ENCODE results near the gene PTPRCAP.
A peak's percentile ranks its signal among the peaks of the same experiment; 100 is the strongest.

PTPRCAP gene

DNA sequence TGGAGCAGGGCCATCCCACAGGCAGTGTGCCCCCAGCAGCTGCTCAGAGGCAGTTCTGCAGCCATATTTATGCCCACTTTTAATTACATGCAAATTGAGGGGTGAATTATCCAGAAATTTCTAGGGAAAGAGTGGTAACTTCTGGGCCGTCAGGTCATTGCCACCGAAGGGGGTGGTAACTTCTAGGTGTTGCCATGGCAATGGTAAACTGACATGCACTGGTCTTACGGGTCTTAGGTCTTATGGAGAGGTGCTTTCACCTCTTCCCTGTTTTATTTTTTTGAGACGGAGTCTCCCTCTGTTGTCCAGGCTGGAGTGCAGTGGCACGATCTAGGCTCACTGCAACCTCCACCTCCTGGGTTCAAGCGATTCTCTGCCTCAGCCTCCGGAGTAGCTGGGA lies 35.4 kb upstream of the PTPRCAP start:
- Histone ChIP-seq H3K79me2 (ENCODE audit: insufficient read depth, low read depth) (no peaks in the 10 kb centered on the region), H3K9ac (no peak overlapping the region), H3K4me1 (ENCODE audit: low read depth, poor library complexity, severe bottlenecking) (peaks cover 7% of the 10 kb centered on the region), H3K4me2 (no peak overlapping the region), H4K20me1 (ENCODE audit: insufficient read depth) (no peaks in the 10 kb centered on the region), H3K36me3 (ENCODE audit: insufficient read depth) (no peaks in the 10 kb centered on the region), H3K4me3 (IDR thresholded peaks at IDR 0.05; ENCODE audit: insufficient read depth, low read depth, low read length) (no peak overlapping the region), H2AFZ (ENCODE audit: low read depth) (no peak overlapping the region), H3K27ac (no peak overlapping the region), H3K27me3 (ENCODE audit: insufficient read depth, low read depth) (peaks cover 8% of the 10 kb centered on the region; the same call in 1 of the 2 replicates)
- TF ChIP-seq CTCF (conservative IDR thresholded peaks at IDR 0.05; ENCODE audit: low read depth, low read length) = no peak

DNA sequence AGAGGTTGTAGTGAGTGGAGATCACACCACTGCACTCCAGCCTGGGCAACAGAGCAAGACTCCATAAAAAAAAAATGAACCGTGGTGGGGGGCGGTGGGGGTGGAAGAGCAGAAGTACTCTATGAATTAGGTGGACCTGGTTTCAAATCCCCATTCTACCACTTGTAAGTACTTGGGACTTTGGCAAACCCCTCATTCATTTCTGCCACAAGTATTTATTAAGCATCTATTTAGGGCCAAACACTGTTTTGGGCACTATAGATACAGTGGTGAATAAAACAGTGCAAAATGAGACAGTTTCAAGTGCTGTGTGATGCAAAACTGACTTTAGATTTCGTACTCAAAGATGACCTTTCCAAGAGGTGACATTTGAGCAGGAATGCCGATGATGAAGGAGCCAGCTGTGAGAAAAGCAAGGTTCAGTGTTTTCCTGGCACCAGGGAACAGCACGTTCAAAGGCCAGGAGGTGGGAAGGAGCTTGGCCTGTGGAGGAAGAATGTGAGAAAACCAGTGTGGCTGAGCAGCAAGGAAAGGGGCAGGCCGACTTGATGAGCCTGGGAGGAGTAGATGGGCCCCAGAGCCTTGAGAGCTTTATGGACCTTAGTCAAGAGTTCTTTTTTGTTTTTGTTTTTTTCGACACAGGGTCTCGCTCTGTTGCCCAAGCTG lies 33.0 kb upstream of the PTPRCAP start:
- Histone ChIP-seq H3K4me1 (ENCODE audit: low read depth, poor library complexity, severe bottlenecking) (peaks cover 13% of the 10 kb centered on the region), H4K20me1 (ENCODE audit: insufficient read depth) (no peaks in the 10 kb centered on the region), H3K27ac (no peak overlapping the region), H3K36me3 (ENCODE audit: insufficient read depth) (no peaks in the 10 kb centered on the region), H3K9ac (no peak overlapping the region), H3K79me2 (ENCODE audit: insufficient read depth, low read depth) (no peaks in the 10 kb centered on the region), H3K4me2 (no peak overlapping the region), H2AFZ (ENCODE audit: low read depth) (no peak overlapping the region), H3K4me3 (IDR thresholded peaks at IDR 0.05; ENCODE audit: insufficient read depth, low read depth, low read length) (no peak overlapping the region), H3K27me3 (ENCODE audit: insufficient read depth, low read depth) (peaks cover 8% of the 10 kb centered on the region; the same call in 1 of the 2 replicates)
- no peak for TF ChIP-seq CTCF (conservative IDR thresholded peaks at IDR 0.05; ENCODE audit: low read depth, low read length)

- H3K36me3 ChIP-seq (ENCODE audit: insufficient read depth) = no peaks in the 10 kb centered on the region
- peak overlapping the region; percentile 99 for H2AFZ ChIP-seq (ENCODE audit: low read depth)
- H3K4me1 ChIP-seq (ENCODE audit: low read depth, poor library complexity, severe bottlenecking) = peaks cover 15% of the 10 kb centered on the region
- H3K4me3 ChIP-seq (IDR thresholded peaks at IDR 0.05; ENCODE audit: insufficient read depth, low read depth, low read length) = no peak overlapping the region
- H3K27ac ChIP-seq = no peak overlapping the region
- TF ChIP-seq CTCF (conservative IDR thresholded peaks at IDR 0.05; ENCODE audit: low read depth, low read length) = peak; percentile 48
- H3K27me3 ChIP-seq (ENCODE audit: insufficient read depth, low read depth) = peaks cover 5% of the 10 kb centered on the region; the same call in 1 of the 2 replicates
- no peaks in the 10 kb centered on the region for H4K20me1 ChIP-seq (ENCODE audit: insufficient read depth)
- H3K4me2 ChIP-seq = peak overlapping the region; percentile 91
- no peaks in the 10 kb centered on the region for H3K79me2 ChIP-seq (ENCODE audit: insufficient read depth, low read depth)
- peak overlapping the region; percentile 59; the same call in 1 of the 2 replicates for H3K9ac ChIP-seq
These were observed 32.0 kb upstream of the PTPRCAP start for GRCh38 chr11:67469508-67469811.

DNA sequence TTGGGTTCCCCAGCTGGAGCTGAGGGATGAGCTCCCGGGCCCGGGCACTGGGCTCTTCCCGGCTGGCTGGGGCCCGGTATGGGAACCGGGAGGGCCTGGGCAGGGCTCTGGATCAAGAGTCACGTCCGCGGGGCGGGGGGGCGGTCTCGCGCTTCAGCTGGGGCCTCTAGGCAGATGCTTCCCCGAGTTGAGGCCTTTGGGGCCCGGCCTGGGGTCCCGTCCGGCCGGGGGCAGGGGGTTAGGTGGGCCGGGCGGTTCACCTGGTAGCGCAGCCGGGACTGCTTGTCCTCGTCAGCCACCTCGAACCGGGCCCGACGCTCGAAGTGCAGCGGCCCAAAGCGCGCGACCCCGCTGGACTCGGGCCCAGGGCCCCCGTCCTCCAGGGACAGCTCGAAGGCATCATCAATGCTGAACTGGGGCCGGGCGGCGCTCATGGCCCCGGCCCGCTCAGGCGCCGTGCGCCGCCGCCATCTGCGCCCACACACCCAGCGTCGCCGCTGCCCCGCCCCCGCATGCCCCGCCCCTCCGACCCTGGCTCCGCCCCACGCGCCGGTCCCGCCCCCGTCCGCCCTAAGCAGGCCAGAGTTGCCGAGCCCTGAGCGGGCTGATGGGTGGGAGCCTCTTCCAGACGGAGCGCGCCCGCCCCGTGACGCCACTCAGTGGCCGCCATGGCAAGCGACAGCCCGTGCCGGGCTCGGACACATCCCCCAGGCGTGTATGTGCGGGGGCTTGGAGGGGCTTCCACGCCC lies 31.5 kb upstream of the PTPRCAP start, which contains the start of gene TMEM134:
Gene TMEM134 (minus strand): TSS at position 493 of the 749 bp plus-strand sequence. CDS start 59 bp downstream, at position 434.
- no peak within 1 kb of the TSS for H3K27ac ChIP-seq

More for the DNA sequence above, 31.5 kb upstream of the PTPRCAP start, which contains the start of gene TMEM134:
- no peak for TF ChIP-seq CTCF (conservative IDR thresholded peaks at IDR 0.05; ENCODE audit: low read depth, low read length)
- Histone ChIP-seq H3K4me2 (peak within 1 kb of the TSS; percentile 91), H3K4me3 (IDR thresholded peaks at IDR 0.05; ENCODE audit: insufficient read depth, low read depth, low read length) (no peak within 1 kb of the TSS), H3K4me1 (ENCODE audit: low read depth, poor library complexity, severe bottlenecking) (peaks cover 20% of the 10 kb centered on the region), H3K79me2 (ENCODE audit: insufficient read depth, low read depth) (no peaks in the 10 kb centered on the region), H3K36me3 (ENCODE audit: insufficient read depth) (no peaks in the 10 kb centered on the region), H4K20me1 (ENCODE audit: insufficient read depth) (no peaks in the 10 kb centered on the region), H3K27me3 (ENCODE audit: insufficient read depth, low read depth) (peaks cover under 1% of the 10 kb centered on the region; the same call in 1 of the 2 replicates), H3K9ac (peak within 1 kb of the TSS; percentile 59; the same call in 1 of the 2 replicates), H2AFZ (ENCODE audit: low read depth) (peak within 1 kb of the TSS; percentile 99)

Measured in KMS-11 (cell line).